K562 (cell line): ENCODE measurements around the gene ZNF547. TPM values are rescaled to one million over a fixed set of nuclear protein-coding genes. Genes with fewer than 3 reads are reported as not detected.

Source experiments
- ATAC-seq: fragments of 200-7000 bp; cut with Tn5 transposase; 3 replicates; pipeline ENCODE4 v1.9.1; 2020; ENCODE audit warnings: moderate library complexity
- BruUV-seq: library from RNA; stranded (reverse); fragments of 400-500 nt; replicated peaks from 2 replicates; lab custom pipeline; 2021; lab: Mats Ljungman, UMichigan
- CTCF ChIA-PET: fragments of 300-600 bp; formaldehyde crosslinking; extraction: SDS; loops from one replicate; lab custom pipeline; 2021; ENCODE audit warnings: low intra/inter-chr PET ratio; lab: Yijun Ruan, JAX
- POLR2A ChIA-PET: fragments of 300-600, 350-650 bp; sonication (Branson Sonifier 250); formaldehyde crosslinking; extraction: SDS; loops from one replicate; lab custom pipeline; 2021; ENCODE audit warnings: antibody characterized with exemption, inconsistent platforms; lab: Yijun Ruan, JAX
- DNase-seq, 4 experiments: peaks; one replicate each; pipeline versions ENCODE4 v3.0.0 to v3.0.0-alpha.2; 2011 to 2018; ENCODE audit warnings: low spot score in 3 of 4, mixed read lengths in 3 of 4; ENCODE audit errors: extremely low read depth in 1 of 4
- FAIRE-seq: peaks from 2 replicates; lab custom pipeline; 2011; peaks lifted over from hg19 to GRCh38; lab: Jason Lieb, UNC
- H2AFZ ChIP-seq: 2 replicates; pipeline ENCODE4 v1.6.0; 2011; ENCODE audit warnings: low read depth, low read length, control low read depth, inconsistent platforms
- H3K27ac ChIP-seq: fragments of 200-600 bp; 3 replicates; pipeline ENCODE4 v1.8.0; 2011; ENCODE audit warnings: low read depth, mild to moderate bottlenecking, control low read depth, inconsistent platforms, low read length, moderate library complexity, mixed read lengths; ENCODE audit errors: extremely low read depth
- H3K27me3 ChIP-seq, 2 experiments: fragments of 300-600 bp in 1 of 2; 2 replicates in 1 of 2; 3 replicates in 1 of 2; pipeline versions ENCODE4 v1.6.0 to v1.8.0; 2011; ENCODE audit warnings: inconsistent platforms in 2 of 2, low read length in 2 of 2, mild to moderate bottlenecking in 1 of 2, mixed read lengths in 1 of 2, moderate library complexity in 1 of 2; ENCODE audit not compliant: control insufficient read depth in 2 of 2, insufficient read depth in 2 of 2
- H3K36me3 ChIP-seq: fragments of 300-600 bp; 3 replicates; pipeline ENCODE4 v1.8.0; 2011; ENCODE audit warnings: mild to moderate bottlenecking, low read length, inconsistent platforms; ENCODE audit not compliant: control insufficient read depth, insufficient read depth
- H3K4me1 ChIP-seq, 2 experiments: fragments of 200-600 bp in 1 of 2; replicated peaks in 1 of 2; 2 replicates in 1 of 2; 3 replicates in 1 of 2; pipeline versions ENCODE4 v1.5.1 to v1.8.0; 2011; ENCODE audit warnings: inconsistent platforms in 2 of 2, low read length in 2 of 2, mild to moderate bottlenecking in 1 of 2, mixed read lengths in 1 of 2, moderate library complexity in 1 of 2; ENCODE audit not compliant: control insufficient read depth in 2 of 2, insufficient read depth in 2 of 2
- H3K4me2 ChIP-seq: 2 replicates; pipeline ENCODE4 v1.6.1; 2011; ENCODE audit warnings: low read length, control low read depth, inconsistent platforms, mixed read lengths; ENCODE audit not compliant: insufficient read depth
- H3K4me3 ChIP-seq: fragments of 200-600 bp; sonication (generic), shearing (Covaris generic); 2 replicates; pipeline ENCODE4 v1.5.1; 2016; ENCODE audit warnings: control low read depth, inconsistent platforms
- H3K79me2 ChIP-seq: fragments of 200-600 bp; 3 replicates; pipeline ENCODE4 v1.8.0; 2011; ENCODE audit warnings: low read length, inconsistent platforms; ENCODE audit not compliant: control insufficient read depth, insufficient read depth
- H3K9ac ChIP-seq, 2 experiments: 2 replicates each; pipeline versions ENCODE4 v1.6.0 to v1.6.1; 2011; ENCODE audit warnings: low read depth in 2 of 2, low read length in 2 of 2, control low read depth in 1 of 2, inconsistent platforms in 1 of 2, mild to moderate bottlenecking in 1 of 2, mixed read lengths in 1 of 2; ENCODE audit not compliant: insufficient read depth in 1 of 2
- H3K9me1 ChIP-seq: one replicate; pipeline ENCODE4 v1.6.0; 2011; ENCODE audit warnings: inconsistent platforms, mild to moderate bottlenecking, low read length, moderate library complexity; ENCODE audit not compliant: control insufficient read depth, insufficient read depth
- H3K9me3 ChIP-seq: replicated peaks from 2 replicates; pipeline ENCODE4 v1.5.1; 2011; ENCODE audit warnings: low read depth, low read length, inconsistent platforms; ENCODE audit not compliant: control insufficient read depth, insufficient read depth
- H4K20me1 ChIP-seq: replicated peaks from 2 replicates; pipeline ENCODE4 v1.6.1; 2011; ENCODE audit warnings: low read length, inconsistent platforms, mixed read lengths; ENCODE audit not compliant: control insufficient read depth, insufficient read depth
- ARID1B ChIP-seq: fragments of 450-650 bp; IDR thresholded peaks from 2 replicates; pipeline ENCODE4 v1.6.1; 2016; ENCODE audit warnings: antibody characterized with exemption, mild to moderate bottlenecking, inconsistent platforms
- ATF3 ChIP-seq, 2 experiments: fragments of 450-650 bp in 1 of 2; sonication (generic) in 1 of 2; formaldehyde crosslinking in 1 of 2; IDR thresholded peaks in 1 of 2; conservative IDR thresholded peaks in 1 of 2; 2 replicates each; pipeline versions ENCODE4 v1.6.1 to v1.8.1; 2016 to 2023; ENCODE audit warnings: mild to moderate bottlenecking in 2 of 2, moderate library complexity in 2 of 2, inconsistent platforms in 1 of 2, missing genetic modification reagents in 1 of 2
- ATF7 ChIP-seq: fragments of 450-650 bp; IDR thresholded peaks from 2 replicates; pipeline ENCODE4 v1.7.1; 2014; ENCODE audit warnings: mild to moderate bottlenecking, moderate library complexity
- CEBPB ChIP-seq: fragments of 450-650 bp; IDR thresholded peaks from 2 replicates; pipeline ENCODE4 v1.6.1; 2016; ENCODE audit warnings: missing genetic modification characterization, missing compliant biosample characterization
- CEBPG ChIP-seq, 3 experiments: fragments of 200-800 bp in 1 of 3; sonication (Bioruptor generic) in 1 of 3; sonication (generic) in 1 of 3; formaldehyde crosslinking in 1 of 3; IDR thresholded peaks in 2 of 3; conservative IDR thresholded peaks in 1 of 3; 2 replicates each; pipeline versions ENCODE4 v1.6.1 to v1.8.0; 2016 to 2022; ENCODE audit warnings: missing compliant biosample characterization in 2 of 3, missing genetic modification characterization in 2 of 3, mild to moderate bottlenecking in 1 of 3, missing genetic modification reagents in 1 of 3
- RBM25 ChIP-seq: fragments of 200-400 bp; formaldehyde crosslinking; IDR thresholded peaks from 2 replicates; pipeline ENCODE4 v1.6.1; 2018; ENCODE audit warnings: low read length, low read depth, moderate library complexity; ENCODE audit not compliant: severe bottlenecking
- SNIP1 ChIP-seq: fragments of 450-650 bp; IDR thresholded peaks from 2 replicates; pipeline ENCODE4 v1.7.1; 2017; ENCODE audit warnings: low read depth, mild to moderate bottlenecking
- TCFL5 ChIP-seq: fragments of 250-450 bp; sonication (Bioruptor Pico); conservative IDR thresholded peaks from 2 replicates; pipeline ENCODE4 v1.6.1; 2021; ENCODE audit warnings: mild to moderate bottlenecking, moderate library complexity, matching md5 sums
- ZNF165 ChIP-seq: fragments of 250-450 bp; sonication (Bioruptor Pico); IDR thresholded peaks from 2 replicates; pipeline ENCODE4 v1.4.0; 2020; ENCODE audit warnings: borderline replicate concordance
- ZNF764 ChIP-seq: fragments of 250-450 bp; sonication (Bioruptor Pico); IDR thresholded peaks from 2 replicates; pipeline ENCODE4 v1.4.0; 2020; ENCODE audit warnings: low read depth, mild to moderate bottlenecking, moderate library complexity
- WGBS: fragments of 100-300 bp; shearing (Covaris generic); methylation state at CpG from one replicate; pipeline ENCODE4 v1.1.6; 2016; ENCODE audit warnings: low coverage, mixed read lengths; ENCODE audit not compliant: insufficient coverage; ENCODE audit errors: missing lambda C conversion rate; 5-methylcytosine and 5-hydroxymethylcytosine counted together
- in situ Hi-C: fragments of 300-500 bp; cut with MboI; formaldehyde crosslinking; loops from 4 replicates; pipeline ENCODE4 v1.15.0; 2018; ENCODE audit warnings: inconsistent platforms, mixed read lengths
- intact Hi-C: fragments of 100-400 bp; cut with micrococcal nuclease; formaldehyde crosslinking; loops from 2 replicates; pipeline ENCODE4 v1.14.2; 2022
- polyA plus RNA-seq, 8 experiments: library from polyadenylated mRNA; depleted of rRNA in 4 of 8; stranded (reverse) in 5 of 8; unstranded in 3 of 8; fragments of >200 nt; fragmentation: Nextera tagmentation in 2 of 8; fragmentation: Illumina TruSeq in 1 of 8; extraction: Ambion mirVana in 2 of 8; extraction: Trizol in 1 of 8; gene quantifications; 2 replicates each; pipeline versions ENCODE4 v1.2.1 to v1.2.3, GENCODE V29; 2011 to 2014; ENCODE audit warnings: inconsistent platforms in 1 of 8, missing spikeins in 1 of 8
- total RNA-seq, 7 experiments: library from RNA; depleted of rRNA in 6 of 7; stranded (reverse); fragments of >200 nt in 6 of 7; fragmentation: Illumina TruSeq in 2 of 7; extraction: Trizol in 2 of 7; gene quantifications; 2 replicates each; pipeline versions ENCODE4 v1.2.1 to v1.2.3, GENCODE V29; 2011 to 2021; ENCODE audit warnings: low replicate concordance in 1 of 7

The ZNF547 gene
- total and polyA plus RNA-seq, 9 of the 15 experiments (the other 6 are each of a cell fraction or from before 2014, with no cell fraction given), result 0.03 to 0.96 (median 0.30) TPM

- in situ Hi-C loops, result no loop called here
- CTCF ChIA-PET, result no interaction called here
- TF ChIP-seq TCFL5 (CRISPR knock-in tag) (no peak), SNIP1 (no peak), CEBPG (CRISPR knock-in tag; IDR thresholded peaks at IDR 0.05) (no peak), CEBPG (tag; conservative IDR thresholded peaks at IDR 0.05 in 1 of 2, IDR thresholded peaks at IDR 0.05 in 1 of 2) (peak in 1 of 2 experiments; percentile 50; a peak in 2 of 4 replicates), ARID1B (no peak), ATF7 (no peak), ZNF764 (CRISPR knock-in tag) (no peak), CEBPB (tag) (peak; percentile 37; the same call in 1 of the 2 replicates), RBM25 (no peak), ATF3 (IDR thresholded peaks at IDR 0.05) (peak; percentile 51; the same call in 1 of the 2 replicates), ATF3 (CRISPR knock-in tag; conservative IDR thresholded peaks at IDR 0.05) (no peak), ZNF165 (CRISPR knock-in tag) (no peak)
- H3K79me2 ChIP-seq, result no peaks in the 10 kb centered on the region
- H4K20me1 ChIP-seq, result no peaks in the 10 kb centered on the region
- H3K4me3 ChIP-seq, result no peak overlapping the region
- BruUV-seq, result no TSS peak
- H3K36me3 ChIP-seq, result no peaks in the 10 kb centered on the region
- H3K9ac ChIP-seq, result no peak overlapping the region
- ATAC-seq (no peak), DNase-seq (no peak), FAIRE-seq (no peak)
- H3K4me2 ChIP-seq, result no peak overlapping the region
- WGBS, result 3% methylated on average over 4 of the region's 4 CpGs
- H3K27ac ChIP-seq, result no peak overlapping the region
- no peak overlapping the region for H2AFZ ChIP-seq
- intact Hi-C loops, result no loop called here
- POLR2A ChIA-PET, result interaction anchor here (1.0 to 2.2 kb wide), 2 partner anchors 12 to 14 kb away, joined by 3 to 5 read pairs; no protein-coding TSS in a partner anchor
- no peaks in the 10 kb centered on the region for H3K9me1 ChIP-seq
- peaks cover 0 to 4% of the 10 kb centered on the region in 2 experiments; a peak in 1 of 5 replicates for H3K4me1 ChIP-seq
- no peaks in the 10 kb centered on the region; the same call in 1 of the 2 replicates for H3K9me3 ChIP-seq
- H3K27me3 ChIP-seq, result peaks cover 2 to 4% of the 10 kb centered on the region in 2 experiments; a peak in 2 of 5 replicates
Observed at GRCh38 chr19:57314146-57314545, 49.2 kb upstream of the ZNF547 start.
